Neuronal stem cell (in vitro differentiated cells): Measurements from ENCODE around the gene CLEC11A.
A peak's percentile ranks its signal among the peaks of the same experiment; 100 is the strongest.

Experiments
- DNase-seq: peaks from one replicate; pipeline ENCODE4 v3.0.0-alpha.2; 2013; ENCODE audit warnings: low spot score
- H2AFZ ChIP-seq: one replicate; pipeline ENCODE4 v1.6.1; 2013; ENCODE audit warnings: mild to moderate bottlenecking, low read length, inconsistent platforms
- H2AK5ac ChIP-seq: 2 replicates; pipeline ENCODE4 v1.6.1; 2013; ENCODE audit warnings: low read depth, mild to moderate bottlenecking, inconsistent platforms, low read length, moderate library complexity, mixed read lengths
- H2BK120ac ChIP-seq: 2 replicates; pipeline ENCODE4 v1.6.1; 2013; ENCODE audit warnings: low read depth, mild to moderate bottlenecking, inconsistent platforms, low read length, moderate library complexity, mixed read lengths
- H2BK12ac ChIP-seq: one replicate; pipeline ENCODE4 v1.6.1; 2013; ENCODE audit warnings: low read length, inconsistent platforms
- H2BK15ac ChIP-seq: 2 replicates; pipeline ENCODE4 v1.6.1; 2013; ENCODE audit warnings: mild to moderate bottlenecking, low read length, inconsistent platforms, mixed read lengths
- H2BK5ac ChIP-seq: one replicate; pipeline ENCODE4 v1.6.1; 2013; ENCODE audit warnings: inconsistent platforms, mild to moderate bottlenecking, low read length, moderate library complexity
- H3K14ac ChIP-seq: one replicate; pipeline ENCODE4 v1.6.1; 2013; ENCODE audit warnings: low read length, inconsistent platforms
- H3K18ac ChIP-seq: 2 replicates; pipeline ENCODE4 v1.6.1; 2013; ENCODE audit warnings: low read length, inconsistent platforms
- H3K23ac ChIP-seq: 2 replicates; pipeline ENCODE4 v1.6.1; 2013; ENCODE audit warnings: low read depth, mild to moderate bottlenecking, mixed read lengths, low read length, inconsistent platforms; ENCODE audit not compliant: poor library complexity
- H3K27ac ChIP-seq: replicated peaks from 3 replicates; pipeline ENCODE4 v1.5.1; 2013; ENCODE audit warnings: low read length, inconsistent platforms
- H3K27me3 ChIP-seq, 3 experiments: 2 replicates each; pipeline ENCODE4 v1.6.1; 2013; ENCODE audit warnings: low read length in 3 of 3, mild to moderate bottlenecking in 2 of 3, inconsistent platforms in 1 of 3, low read depth in 1 of 3, mixed read lengths in 1 of 3, moderate library complexity in 1 of 3; ENCODE audit not compliant: control insufficient read depth in 3 of 3, insufficient read depth in 3 of 3
- H3K36me3 ChIP-seq, 2 donors: replicated peaks in 1 of 2; 2 replicates each; pipeline ENCODE4 v1.6.1; 2013; ENCODE audit warnings: low read length in 2 of 2; ENCODE audit not compliant: control insufficient read depth in 2 of 2, insufficient read depth in 2 of 2
- H3K4ac ChIP-seq: 2 replicates; pipeline ENCODE4 v1.6.1; 2013; ENCODE audit warnings: inconsistent platforms, mild to moderate bottlenecking, low read length, moderate library complexity
- H3K4me1 ChIP-seq, 2 donors: 1 replicate in 1 of 2; 2 replicates in 1 of 2; pipeline ENCODE4 v1.6.1; 2013; ENCODE audit warnings: low read length in 2 of 2, low read depth in 1 of 2; ENCODE audit not compliant: control insufficient read depth in 2 of 2, insufficient read depth in 1 of 2
- H3K4me2 ChIP-seq: one replicate; pipeline ENCODE4 v1.6.1; 2013; ENCODE audit warnings: mild to moderate bottlenecking, low read length, inconsistent platforms; ENCODE audit not compliant: insufficient read depth, poor library complexity, severe bottlenecking
- H3K4me3 ChIP-seq, 2 donors: 2 replicates each; pipeline ENCODE4 v1.5.1; 2013; ENCODE audit warnings: low read length in 2 of 2, mild to moderate bottlenecking in 2 of 2, inconsistent platforms in 1 of 2, moderate library complexity in 1 of 2
- H3K79me1 ChIP-seq: one replicate; pipeline ENCODE4 v1.6.1; 2013; ENCODE audit warnings: low read depth, mild to moderate bottlenecking, inconsistent platforms, low read length, moderate library complexity
- H3K9ac ChIP-seq: one replicate; pipeline ENCODE4 v1.6.1; 2013; ENCODE audit warnings: mild to moderate bottlenecking, low read depth, low read length, inconsistent platforms; ENCODE audit not compliant: poor library complexity
- H3K9me3 ChIP-seq, 2 donors: replicated peaks in 1 of 2; 2 replicates each; pipeline versions ENCODE3 to v1.6.1; 2013; ENCODE audit warnings: low read length in 2 of 2, mild to moderate bottlenecking in 2 of 2, inconsistent platforms in 1 of 2, low read depth in 1 of 2, mixed read lengths in 1 of 2, moderate library complexity in 1 of 2; ENCODE audit not compliant: control insufficient read depth in 2 of 2, insufficient read depth in 1 of 2
- H4K8ac ChIP-seq: one replicate; pipeline ENCODE4 v1.6.1; 2013; ENCODE audit warnings: low read depth, mild to moderate bottlenecking, inconsistent platforms, low read length, moderate library complexity
- H4K91ac ChIP-seq: one replicate; pipeline ENCODE4 v1.6.1; 2013; ENCODE audit warnings: low read length, low read depth, mild to moderate bottlenecking, inconsistent platforms; ENCODE audit not compliant: poor library complexity
- WGBS, 2 donors: extraction: QIAGEN DNeasy Blood & Tissue Kit; methylation state at CpG; one replicate each; pipeline ENCODE4 v1.1.7; 2013; ENCODE audit warnings: missing lambda C conversion rate in 2 of 2, mixed read lengths in 1 of 2; ENCODE audit not compliant: insufficient read length in 2 of 2, insufficient replicate concordance in 1 of 2; ENCODE audit errors: extremely low coverage in 2 of 2; 5-methylcytosine and 5-hydroxymethylcytosine counted together

CLEC11A gene

GRCh38 chr19:50736338-50736737, 13.2 kb downstream of the CLEC11A start:
- Histone ChIP-seq H2AFZ (peak overlapping the region; percentile 10), H2BK12ac (no peak overlapping the region), H3K4ac (no peak overlapping the region), H3K36me3 (no peaks in the 10 kb centered on the region), H4K8ac (no peak overlapping the region), H3K79me1 (no peaks in the 10 kb centered on the region), H2BK5ac (no peak overlapping the region), H3K14ac (no peak overlapping the region), H3K4me2 (no peak overlapping the region), H3K4me3 (no peak overlapping the region), H2BK120ac (no peak overlapping the region), H4K91ac (no peak overlapping the region), H3K18ac (no peak overlapping the region), H3K9ac (no peak overlapping the region), H2BK15ac (no peak overlapping the region), H3K9me3 (no peaks in the 10 kb centered on the region), H2AK5ac (no peak overlapping the region), H3K27ac (no peak overlapping the region), H3K23ac (no peak overlapping the region), H3K4me1 (peaks cover 0 to 2% of the 10 kb centered on the region in 2 donors), H3K27me3 (peaks cover 0 to 23% (median 3%) of the 10 kb centered on the region in 3 experiments)
- 100% methylated on average over 2 of the region's 5 CpGs; no CpG with 5 or more reads in 1 of the 2 donors for WGBS, 2 donors
- no peak for DNase-seq

DNA sequence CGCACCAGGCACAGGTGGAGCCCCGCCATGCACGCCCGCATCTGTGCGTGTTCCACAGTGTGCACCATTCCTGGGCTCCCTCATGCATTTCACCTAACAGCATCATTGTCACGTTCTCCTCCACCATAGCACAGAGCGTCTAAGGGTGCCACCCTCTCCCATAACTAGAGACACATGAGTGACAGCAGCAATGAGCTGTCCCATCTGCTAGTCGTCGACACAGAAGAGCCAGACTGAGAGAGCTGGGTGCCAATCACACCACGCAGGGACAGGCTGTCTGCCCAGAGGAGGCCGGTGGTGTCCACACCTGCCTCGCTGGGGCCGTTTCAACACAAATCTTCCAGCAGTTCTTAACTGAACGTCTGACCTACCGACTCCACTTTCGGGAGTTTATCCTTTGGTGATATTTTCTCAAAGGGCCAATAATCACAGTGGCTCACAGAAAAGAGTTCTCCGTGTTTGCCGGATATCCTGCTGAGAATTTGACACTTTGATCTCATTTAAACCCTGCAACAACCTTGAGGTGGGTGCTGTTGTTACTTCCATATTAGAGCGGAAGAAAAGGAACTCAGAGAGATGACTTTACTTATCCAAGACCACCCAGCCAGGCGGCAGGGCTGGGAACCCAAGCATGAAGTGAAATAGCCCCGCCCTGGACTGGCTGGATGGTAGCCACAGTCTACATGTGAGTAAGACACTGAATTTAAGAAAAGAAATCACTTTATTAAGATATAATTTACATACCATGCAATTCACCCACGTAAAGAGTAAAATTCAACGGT, 16.2 kb downstream of the CLEC11A start:
- DNase-seq = no peak
- Histone ChIP-seq H3K4ac (no peak overlapping the region), H3K9me3 (no peaks in the 10 kb centered on the region), H3K27ac (no peak overlapping the region), H3K36me3 (no peaks in the 10 kb centered on the region), H3K4me1 (peaks cover 0 to 2% of the 10 kb centered on the region in 2 donors), H2AFZ (no peak overlapping the region), H2BK5ac (no peak overlapping the region), H4K91ac (no peak overlapping the region), H3K18ac (no peak overlapping the region), H3K27me3 (peaks cover 0 to 24% (median 3%) of the 10 kb centered on the region in 3 experiments), H3K23ac (no peak overlapping the region), H4K8ac (no peak overlapping the region), H2BK15ac (no peak overlapping the region), H3K4me2 (no peak overlapping the region), H3K14ac (no peak overlapping the region), H3K79me1 (no peaks in the 10 kb centered on the region), H2BK120ac (no peak overlapping the region), H2BK12ac (no peak overlapping the region), H2AK5ac (no peak overlapping the region), H3K9ac (no peak overlapping the region), H3K4me3 (peak overlapping the region in 1 of 2 donors; percentile 10)
- WGBS, 2 donors = no CpG with 5 or more reads among the region's 23 CpGs

- no peak for DNase-seq
These were observed 16.8 kb downstream of the CLEC11A start for GRCh38 chr19:50739914-50740426.

GRCh38 chr19:50741179-50741933, 18.2 kb downstream of the CLEC11A start:
- peaks cover 0 to 2% of the 10 kb centered on the region in 2 donors for H3K4me1 ChIP-seq
- WGBS, 2 donors = no CpG with 5 or more reads among the region's 18 CpGs
- H3K9ac ChIP-seq = no peak overlapping the region
- H3K27me3 ChIP-seq = peaks cover 0 to 18% (median 3%) of the 10 kb centered on the region in 3 experiments
- H3K4me3 ChIP-seq = no peak overlapping the region
- no peak overlapping the region for H2BK15ac ChIP-seq
- H3K14ac ChIP-seq = no peak overlapping the region
- no peak overlapping the region for H4K91ac ChIP-seq
- no peak overlapping the region for H3K27ac ChIP-seq
- no peak overlapping the region for H2AFZ ChIP-seq
- no peak overlapping the region for H3K4me2 ChIP-seq
- no peaks in the 10 kb centered on the region for H3K36me3 ChIP-seq
- no peak overlapping the region for H2BK120ac ChIP-seq
- H2BK5ac ChIP-seq = no peak overlapping the region
- no peak overlapping the region for H2AK5ac ChIP-seq
- H3K79me1 ChIP-seq = no peaks in the 10 kb centered on the region
- H3K18ac ChIP-seq = no peak overlapping the region
- no peak overlapping the region for H3K23ac ChIP-seq
- no peak overlapping the region for H4K8ac ChIP-seq
- H3K4ac ChIP-seq = no peak overlapping the region
- no peak overlapping the region for H2BK12ac ChIP-seq
- no peak for DNase-seq
- no peaks in the 10 kb centered on the region for H3K9me3 ChIP-seq

More at GRCh38 chr19:50739914-50740426, 16.8 kb downstream of the CLEC11A start:
- Histone ChIP-seq H3K9me3 (no peaks in the 10 kb centered on the region), H3K27ac (no peak overlapping the region), H3K4ac (no peak overlapping the region), H3K18ac (no peak overlapping the region), H2BK12ac (no peak overlapping the region), H2BK5ac (no peak overlapping the region), H3K14ac (no peak overlapping the region), H2BK120ac (no peak overlapping the region), H3K23ac (no peak overlapping the region), H2BK15ac (no peak overlapping the region), H3K79me1 (no peaks in the 10 kb centered on the region), H4K91ac (no peak overlapping the region), H3K4me1 (peaks cover 0 to 2% of the 10 kb centered on the region in 2 donors), H2AFZ (no peak overlapping the region), H3K4me3 (no peak overlapping the region), H3K4me2 (no peak overlapping the region), H2AK5ac (no peak overlapping the region), H3K36me3 (no peaks in the 10 kb centered on the region), H3K27me3 (peaks cover 0 to 24% (median 3%) of the 10 kb centered on the region in 3 experiments), H4K8ac (no peak overlapping the region), H3K9ac (no peak overlapping the region)
- WGBS, 2 donors = 100% methylated on average over 3 of the region's 11 CpGs; no CpG with 5 or more reads in 1 of the 2 donors
